ENCODE data around the gene NOX3. TPM values are rescaled to one million over a fixed set of nuclear protein-coding genes. Genes with fewer than 3 reads are reported as not detected.
A peak's percentile ranks its signal among the peaks of the same experiment; 100 is the strongest.

Gene NOX3
- total and polyA plus RNA-seq, 10 of the 15 experiments (the other 5 are each of a cell fraction or from before 2014, with no cell fraction given): not detected

DNA sequence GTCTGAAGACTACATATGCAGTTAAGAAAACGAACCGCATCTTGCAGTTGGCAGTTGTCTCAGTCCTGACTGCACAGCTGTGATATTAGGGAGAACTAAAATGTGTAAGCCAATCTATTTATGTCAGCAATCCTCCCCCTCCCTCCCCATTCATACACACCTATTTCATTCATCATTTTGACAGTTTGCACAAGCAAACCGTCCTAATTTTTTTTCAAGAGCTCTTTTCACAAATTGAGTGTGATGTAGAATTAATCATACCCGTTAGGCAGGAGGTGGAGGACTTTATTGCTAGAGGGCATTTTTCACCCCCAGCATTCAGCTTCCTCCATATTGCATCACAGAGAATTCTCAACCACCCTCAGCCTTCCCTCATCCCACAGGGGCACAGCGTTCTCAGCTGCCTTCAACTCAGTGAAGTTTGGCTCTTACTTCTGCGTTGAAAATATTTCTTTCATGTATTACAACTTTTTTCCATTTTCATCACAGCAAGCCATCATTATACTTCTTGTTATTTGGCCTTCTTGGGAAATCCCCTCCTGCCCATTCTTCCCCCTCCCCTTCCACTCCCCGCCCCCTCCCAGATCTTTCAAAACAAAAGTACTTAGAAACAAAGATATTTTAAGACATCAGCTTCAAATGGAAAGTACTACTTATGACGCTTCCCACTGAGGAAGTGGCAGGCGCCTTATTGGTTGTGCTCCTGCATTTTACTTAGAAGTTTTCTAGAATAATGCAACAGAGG lies 37.5 kb downstream of the NOX3 start (continued):
- TF ChIP-seq NFYB (IDR thresholded peaks at IDR 0.05; ENCODE audit: insufficient read depth, low read depth, low read length) (peak; percentile 59; the same call in 1 of the 2 replicates), CREM (IDR thresholded peaks at IDR 0.05; ENCODE audit: low read depth) (peak; percentile 71), JUND (IDR thresholded peaks at IDR 0.05; ENCODE audit: low read depth, low read length) (no peak), SPI1 (IDR thresholded peaks at IDR 0.05; ENCODE audit: borderline replicate concordance, insufficient read depth, low read depth, low read length) (peak; percentile 69; the same call in 1 of the 2 replicates), ZBED1 (IDR thresholded peaks at IDR 0.05; ENCODE audit: borderline replicate concordance) (peak; percentile 56; the same call in 1 of the 2 replicates), DPF2 (IDR thresholded peaks at IDR 0.05) (peak; percentile 83; the same call in 1 of the 2 replicates), FOXM1 (IDR thresholded peaks at IDR 0.05; ENCODE audit: low read depth, low read length) (peak; percentile 58; the same call in 1 of the 2 replicates), NFIC (IDR thresholded peaks at IDR 0.05; ENCODE audit: low read depth, low read length) (peak; percentile 61; the same call in 1 of the 2 replicates), CHD1 (IDR thresholded peaks at IDR 0.05; ENCODE audit: low read depth, low read length) (0 out of 2 replicates have a peak, but pooled peaks have one; percentile 62), IKZF1 (conservative IDR thresholded peaks at IDR 0.05) (peak; percentile 61)
- TF ChIP-seq, protein P1, sequence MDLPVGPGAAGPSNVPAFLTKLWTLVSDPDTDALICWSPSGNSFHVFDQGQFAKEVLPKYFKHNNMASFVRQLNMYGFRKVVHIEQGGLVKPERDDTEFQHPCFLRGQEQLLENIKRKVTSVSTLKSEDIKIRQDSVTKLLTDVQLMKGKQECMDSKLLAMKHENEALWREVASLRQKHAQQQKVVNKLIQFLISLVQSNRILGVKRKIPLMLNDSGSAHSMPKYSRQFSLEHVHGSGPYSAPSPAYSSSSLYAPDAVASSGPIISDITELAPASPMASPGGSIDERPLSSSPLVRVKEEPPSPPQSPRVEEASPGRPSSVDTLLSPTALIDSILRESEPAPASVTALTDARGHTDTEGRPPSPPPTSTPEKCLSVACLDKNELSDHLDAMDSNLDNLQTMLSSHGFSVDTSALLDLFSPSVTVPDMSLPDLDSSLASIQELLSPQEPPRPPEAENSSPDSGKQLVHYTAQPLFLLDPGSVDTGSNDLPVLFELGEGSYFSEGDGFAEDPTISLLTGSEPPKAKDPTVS (IDR thresholded peaks at IDR 0.05; ENCODE audit: low read depth, low read length): no peak
- TF ChIP-seq, protein P2, sequence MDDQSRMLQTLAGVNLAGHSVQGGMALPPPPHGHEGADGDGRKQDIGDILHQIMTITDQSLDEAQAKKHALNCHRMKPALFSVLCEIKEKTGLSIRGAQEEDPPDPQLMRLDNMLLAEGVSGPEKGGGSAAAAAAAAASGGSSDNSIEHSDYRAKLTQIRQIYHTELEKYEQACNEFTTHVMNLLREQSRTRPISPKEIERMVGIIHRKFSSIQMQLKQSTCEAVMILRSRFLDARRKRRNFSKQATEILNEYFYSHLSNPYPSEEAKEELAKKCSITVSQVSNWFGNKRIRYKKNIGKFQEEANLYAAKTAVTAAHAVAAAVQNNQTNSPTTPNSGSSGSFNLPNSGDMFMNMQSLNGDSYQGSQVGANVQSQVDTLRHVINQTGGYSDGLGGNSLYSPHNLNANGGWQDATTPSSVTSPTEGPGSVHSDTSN (IDR thresholded peaks at IDR 0.05; ENCODE audit: insufficient replicate concordance, low read depth, low read length): peak; percentile 67
